ENCODE results near the gene OBSCN.

- TF ChIP-seq ELF4 (IDR thresholded peaks at IDR 0.05) (no peak), SUZ12 (IDR thresholded peaks at IDR 0.05) (no peak), FOXM1 (IDR thresholded peaks at IDR 0.05; ENCODE audit: borderline replicate concordance) (no peak)
Measured at GRCh38 chr1:228169345-228169744, 38.5 kb upstream of the OBSCN start.

Data from HEK293T (cell line).